HL-60/S4 (cell line): ENCODE results near the gene MED9.

Experiments
- in situ Hi-C: fragments of 300-500 bp; cut with MboI; formaldehyde crosslinking; loops from 2 replicates; pipeline ENCODE4 v1.14.3; 2022; ENCODE audit warnings: low sequenced_read_pairs

MED9 gene

GRCh38 chr17:17487998-17488397 is 11.2 kb downstream of the MED9 start:
- in situ Hi-C loops, result no loop called here

- in situ Hi-C loops, result no loop called here
These were observed 14.3 kb downstream of the MED9 start for GRCh38 chr17:17491031-17491471.

- in situ Hi-C loops, result no loop called here
These were observed 14.8 kb downstream of the MED9 start for GRCh38 chr17:17491546-17491988.

- in situ Hi-C loops, result no loop called here
These were observed 15.3 kb downstream of the MED9 start for GRCh38 chr17:17492085-17492484.

GRCh38 chr17:17492571-17492970 is 15.8 kb downstream of the MED9 start:
- in situ Hi-C loops, result no loop called here

- in situ Hi-C loops, result no loop called here
These were observed 16.6 kb downstream of the MED9 start for GRCh38 chr17:17493249-17493985.

- in situ Hi-C loops, result no loop called here
These were observed 17.2 kb downstream of the MED9 start for GRCh38 chr17:17493986-17494466.

GRCh38 chr17:17494499-17494869 is 17.7 kb downstream of the MED9 start:
- in situ Hi-C loops, result no loop called here

- in situ Hi-C loops, result no loop called here
These were observed 18.2 kb downstream of the MED9 start for GRCh38 chr17:17494870-17495535.

GRCh38 chr17:17495536-17496188 is 18.9 kb downstream of the MED9 start:
- in situ Hi-C loops, result no loop called here

GRCh38 chr17:17496189-17497064 is 19.6 kb downstream of the MED9 start, which contains the start of gene RASD1:
Gene RASD1, minus strand, starts transcription at chr17:17496395. Its CDS starts 214 bp downstream, at chr17:17496181.
- in situ Hi-C loops, result no loop called here

GRCh38 chr17:17497065-17497844 is 20.5 kb downstream of the MED9 start:
- in situ Hi-C loops, result no loop called here

GRCh38 chr17:17497845-17498520 is 21.2 kb downstream of the MED9 start:
- in situ Hi-C loops, result no loop called here

- in situ Hi-C loops, result no loop called here
These were observed 22.0 kb downstream of the MED9 start for GRCh38 chr17:17498606-17499301.

- in situ Hi-C loops, result no loop called here
These were observed 22.8 kb downstream of the MED9 start for GRCh38 chr17:17499402-17500145.

GRCh38 chr17:17500999-17501605 is 24.3 kb downstream of the MED9 start:
- in situ Hi-C loops, result no loop called here

GRCh38 chr17:17502741-17503565 is 26.2 kb downstream of the MED9 start:
- in situ Hi-C loops, result no loop called here
